HCT116 (cell line): Measurements from ENCODE around the gene ISCA2.

Source experiments
- CEBPB ChIP-seq: IDR thresholded peaks from 2 replicates; pipeline ENCODE4 v1.6.1; 2012; ENCODE audit warnings: low read depth
- EGR1 ChIP-seq: IDR thresholded peaks from 2 replicates; pipeline ENCODE4 v1.6.1; 2012; ENCODE audit warnings: low read depth
- EZH2 ChIP-seq: fragments of 200-600 bp; sonication (generic); IDR thresholded peaks from 2 replicates; pipeline ENCODE4 v1.6.1; 2017; ENCODE audit warnings: antibody characterized with exemption, mixed run types
- POLR2A ChIP-seq: IDR thresholded peaks from 2 replicates; pipeline ENCODE4 v1.7.0; 2011; ENCODE audit warnings: borderline replicate concordance; ENCODE audit not compliant: insufficient read depth, insufficient read length; ENCODE audit errors: extremely low read depth
- POLR2AphosphoS5 ChIP-seq: IDR thresholded peaks from 2 replicates; pipeline ENCODE4 v1.6.1; 2011; ENCODE audit warnings: mild to moderate bottlenecking, low read depth, low read length, moderate library complexity
- ZFX ChIP-seq: fragments of 450-650 bp; IDR thresholded peaks from 2 replicates; pipeline ENCODE4 v1.6.1; 2017
- TF ChIP-seq, protein P1 (sequence below), 3 experiments: fragments of 200-600 bp in 1 of 3; sonication (generic) in 1 of 3; IDR thresholded peaks in 2 of 3; conservative IDR thresholded peaks in 1 of 3; 2 replicates each; pipeline ENCODE4 v1.5.1; 2012 to 2017; ENCODE audit warnings: low read depth in 2 of 3, low read length in 2 of 3, antibody characterized with exemption in 1 of 3, borderline replicate concordance in 1 of 3, control low read depth in 1 of 3, mild to moderate bottlenecking in 1 of 3, mixed read lengths in 1 of 3, mixed run types in 1 of 3, moderate library complexity in 1 of 3; ENCODE audit not compliant: insufficient read depth in 1 of 3
- TF ChIP-seq, protein P2 (sequence below): IDR thresholded peaks from 2 replicates; pipeline ENCODE4 v1.6.1; 2012; ENCODE audit warnings: low read depth
- TF ChIP-seq, protein P3 (sequence below): IDR thresholded peaks from 2 replicates; pipeline ENCODE4 v1.6.1; 2012
- TF ChIP-seq, protein P4 (sequence below): IDR thresholded peaks from 2 replicates; pipeline ENCODE4 v1.6.1; 2011; ENCODE audit warnings: mild to moderate bottlenecking, low read length, moderate library complexity; ENCODE audit not compliant: insufficient replicate concordance; ENCODE audit errors: extremely low read depth
- TF ChIP-seq, protein P5 (sequence below): IDR thresholded peaks from 2 replicates; pipeline ENCODE4 v1.6.1; 2012

DNA sequence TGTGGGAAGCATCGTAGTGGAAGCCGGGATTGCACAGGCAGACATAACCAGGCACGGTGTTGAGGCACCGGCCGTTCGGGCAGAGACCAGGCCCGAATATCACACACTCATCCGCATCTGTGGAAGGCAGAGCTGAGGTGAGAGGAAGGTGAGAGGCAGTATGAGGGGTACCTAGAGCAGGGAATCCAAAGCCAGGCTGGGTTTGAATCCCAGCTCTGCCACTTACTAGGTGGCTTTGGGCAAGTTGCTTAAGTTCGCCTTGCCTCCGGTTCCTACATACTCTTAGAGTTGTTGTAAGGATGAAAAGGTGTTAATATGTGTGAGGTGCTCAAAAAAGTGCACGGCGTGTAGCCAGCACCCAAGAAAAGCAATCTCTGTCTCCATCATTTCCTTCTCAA lies 10.4 kb downstream of the ISCA2 start:
- TF ChIP-seq, protein P1, sequence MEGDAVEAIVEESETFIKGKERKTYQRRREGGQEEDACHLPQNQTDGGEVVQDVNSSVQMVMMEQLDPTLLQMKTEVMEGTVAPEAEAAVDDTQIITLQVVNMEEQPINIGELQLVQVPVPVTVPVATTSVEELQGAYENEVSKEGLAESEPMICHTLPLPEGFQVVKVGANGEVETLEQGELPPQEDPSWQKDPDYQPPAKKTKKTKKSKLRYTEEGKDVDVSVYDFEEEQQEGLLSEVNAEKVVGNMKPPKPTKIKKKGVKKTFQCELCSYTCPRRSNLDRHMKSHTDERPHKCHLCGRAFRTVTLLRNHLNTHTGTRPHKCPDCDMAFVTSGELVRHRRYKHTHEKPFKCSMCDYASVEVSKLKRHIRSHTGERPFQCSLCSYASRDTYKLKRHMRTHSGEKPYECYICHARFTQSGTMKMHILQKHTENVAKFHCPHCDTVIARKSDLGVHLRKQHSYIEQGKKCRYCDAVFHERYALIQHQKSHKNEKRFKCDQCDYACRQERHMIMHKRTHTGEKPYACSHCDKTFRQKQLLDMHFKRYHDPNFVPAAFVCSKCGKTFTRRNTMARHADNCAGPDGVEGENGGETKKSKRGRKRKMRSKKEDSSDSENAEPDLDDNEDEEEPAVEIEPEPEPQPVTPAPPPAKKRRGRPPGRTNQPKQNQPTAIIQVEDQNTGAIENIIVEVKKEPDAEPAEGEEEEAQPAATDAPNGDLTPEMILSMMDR (IDR thresholded peaks at IDR 0.05 in 2 of 3, conservative IDR thresholded peaks at IDR 0.05 in 1 of 3; ENCODE audit: borderline replicate concordance in 1 of 3, insufficient read depth in 1 of 3, low read depth in 2 of 3, low read length in 2 of 3) = no peak
- TF ChIP-seq EZH2 (no peak), POLR2AphosphoS5 (no peak), EGR1 (no peak), CEBPB (no peak), POLR2A (no peak), ZFX (no peak)
- TF ChIP-seq, protein P2, sequence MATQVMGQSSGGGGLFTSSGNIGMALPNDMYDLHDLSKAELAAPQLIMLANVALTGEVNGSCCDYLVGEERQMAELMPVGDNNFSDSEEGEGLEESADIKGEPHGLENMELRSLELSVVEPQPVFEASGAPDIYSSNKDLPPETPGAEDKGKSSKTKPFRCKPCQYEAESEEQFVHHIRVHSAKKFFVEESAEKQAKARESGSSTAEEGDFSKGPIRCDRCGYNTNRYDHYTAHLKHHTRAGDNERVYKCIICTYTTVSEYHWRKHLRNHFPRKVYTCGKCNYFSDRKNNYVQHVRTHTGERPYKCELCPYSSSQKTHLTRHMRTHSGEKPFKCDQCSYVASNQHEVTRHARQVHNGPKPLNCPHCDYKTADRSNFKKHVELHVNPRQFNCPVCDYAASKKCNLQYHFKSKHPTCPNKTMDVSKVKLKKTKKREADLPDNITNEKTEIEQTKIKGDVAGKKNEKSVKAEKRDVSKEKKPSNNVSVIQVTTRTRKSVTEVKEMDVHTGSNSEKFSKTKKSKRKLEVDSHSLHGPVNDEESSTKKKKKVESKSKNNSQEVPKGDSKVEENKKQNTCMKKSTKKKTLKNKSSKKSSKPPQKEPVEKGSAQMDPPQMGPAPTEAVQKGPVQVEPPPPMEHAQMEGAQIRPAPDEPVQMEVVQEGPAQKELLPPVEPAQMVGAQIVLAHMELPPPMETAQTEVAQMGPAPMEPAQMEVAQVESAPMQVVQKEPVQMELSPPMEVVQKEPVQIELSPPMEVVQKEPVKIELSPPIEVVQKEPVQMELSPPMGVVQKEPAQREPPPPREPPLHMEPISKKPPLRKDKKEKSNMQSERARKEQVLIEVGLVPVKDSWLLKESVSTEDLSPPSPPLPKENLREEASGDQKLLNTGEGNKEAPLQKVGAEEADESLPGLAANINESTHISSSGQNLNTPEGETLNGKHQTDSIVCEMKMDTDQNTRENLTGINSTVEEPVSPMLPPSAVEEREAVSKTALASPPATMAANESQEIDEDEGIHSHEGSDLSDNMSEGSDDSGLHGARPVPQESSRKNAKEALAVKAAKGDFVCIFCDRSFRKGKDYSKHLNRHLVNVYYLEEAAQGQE = no peak
- TF ChIP-seq, protein P3, sequence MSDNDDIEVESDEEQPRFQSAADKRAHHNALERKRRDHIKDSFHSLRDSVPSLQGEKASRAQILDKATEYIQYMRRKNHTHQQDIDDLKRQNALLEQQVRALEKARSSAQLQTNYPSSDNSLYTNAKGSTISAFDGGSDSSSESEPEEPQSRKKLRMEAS = no peak
- TF ChIP-seq, protein P4, sequence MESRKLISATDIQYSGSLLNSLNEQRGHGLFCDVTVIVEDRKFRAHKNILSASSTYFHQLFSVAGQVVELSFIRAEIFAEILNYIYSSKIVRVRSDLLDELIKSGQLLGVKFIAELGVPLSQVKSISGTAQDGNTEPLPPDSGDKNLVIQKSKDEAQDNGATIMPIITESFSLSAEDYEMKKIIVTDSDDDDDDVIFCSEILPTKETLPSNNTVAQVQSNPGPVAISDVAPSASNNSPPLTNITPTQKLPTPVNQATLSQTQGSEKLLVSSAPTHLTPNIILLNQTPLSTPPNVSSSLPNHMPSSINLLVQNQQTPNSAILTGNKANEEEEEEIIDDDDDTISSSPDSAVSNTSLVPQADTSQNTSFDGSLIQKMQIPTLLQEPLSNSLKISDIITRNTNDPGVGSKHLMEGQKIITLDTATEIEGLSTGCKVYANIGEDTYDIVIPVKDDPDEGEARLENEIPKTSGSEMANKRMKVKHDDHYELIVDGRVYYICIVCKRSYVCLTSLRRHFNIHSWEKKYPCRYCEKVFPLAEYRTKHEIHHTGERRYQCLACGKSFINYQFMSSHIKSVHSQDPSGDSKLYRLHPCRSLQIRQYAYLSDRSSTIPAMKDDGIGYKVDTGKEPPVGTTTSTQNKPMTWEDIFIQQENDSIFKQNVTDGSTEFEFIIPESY = no peak
- TF ChIP-seq, protein P5, sequence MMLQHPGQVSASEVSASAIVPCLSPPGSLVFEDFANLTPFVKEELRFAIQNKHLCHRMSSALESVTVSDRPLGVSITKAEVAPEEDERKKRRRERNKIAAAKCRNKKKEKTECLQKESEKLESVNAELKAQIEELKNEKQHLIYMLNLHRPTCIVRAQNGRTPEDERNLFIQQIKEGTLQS = no peak
